DND-41 (cell line): ENCODE data around the gene CCND1.

Experiments used
- CTCF ChIP-seq: IDR thresholded peaks from 2 replicates; pipeline ENCODE4 v1.5.1; 2012; ENCODE audit warnings: borderline replicate concordance, low read length, moderate library complexity, mild to moderate bottlenecking; ENCODE audit not compliant: poor library complexity, severe bottlenecking; ENCODE audit errors: extremely low read depth
- EZH2 ChIP-seq: IDR thresholded peaks from 3 replicates; pipeline ENCODE4 v1.6.1; 2012; ENCODE audit warnings: borderline replicate concordance, low read depth, mild to moderate bottlenecking, moderate library complexity, low read length, inconsistent platforms; ENCODE audit not compliant: severe bottlenecking

- TF ChIP-seq CTCF (no peak), EZH2 (no peak)
Measured at GRCh38 chr11:69630424-69630823, 10.5 kb upstream of the CCND1 start.
